Measurements from ENCODE around the gene CYP3A4.

- TF ChIP-seq SUZ12 (IDR thresholded peaks at IDR 0.05; ENCODE audit: extremely low read depth, insufficient read depth, insufficient read length) = no peak
- no peak for TF ChIP-seq YY1 (IDR thresholded peaks at IDR 0.05; ENCODE audit: insufficient read depth, insufficient read length)
- TF ChIP-seq ZNF274 (IDR thresholded peaks at IDR 0.05; ENCODE audit: low read depth, low read length) = no peak
These were observed 44.8 kb upstream of the CYP3A4 start for GRCh38 chr7:99828811-99829210.

Measured in NT2/D1 (cell line).